Suprapubic skin (tissue), 4 donors: ENCODE measurements around the gene SFXN5.

Experiments
- CTCF ChIP-seq, 2 donors: fragments of 200-600 bp in 1 of 2; fragments of 450-650 bp in 1 of 2; sonication (generic) in 1 of 2; IDR thresholded peaks; one replicate each; pipeline ENCODE4 v1.5.1; 2016 to 2019; ENCODE audit warnings: antibody characterized with exemption in 2 of 2, mild to moderate bottlenecking in 1 of 2, moderate library complexity in 1 of 2
- POLR2A ChIP-seq, 2 donors: fragments of 450-650 bp; IDR thresholded peaks; one replicate each; pipeline ENCODE4 v1.6.1; 2017; ENCODE audit warnings: antibody characterized with exemption in 2 of 2, mild to moderate bottlenecking in 2 of 2, moderate library complexity in 2 of 2
- POLR2AphosphoS5 ChIP-seq, 3 donors: sonication (generic); formaldehyde crosslinking; IDR thresholded peaks; one replicate each; pipeline ENCODE4 v1.6.1; 2017; ENCODE audit warnings: antibody characterized with exemption in 3 of 3

- no peak for TF ChIP-seq CTCF (IDR thresholded peaks at IDR 0.05)
- TF ChIP-seq POLR2AphosphoS5 (IDR thresholded peaks at IDR 0.05), result no peak
- TF ChIP-seq POLR2A (IDR thresholded peaks at IDR 0.05), result no peak
Measured at GRCh38 chr2:72998724-72999123, 72.8 kb downstream of the SFXN5 start.
